Right lobe of liver (tissue), 4 donors: ENCODE data around the gene MED28.

Experiments
- POLR2A ChIP-seq: fragments of 450-650 bp; IDR thresholded peaks from one replicate; pipeline ENCODE4 v1.6.1; 2017; ENCODE audit warnings: antibody characterized with exemption, mild to moderate bottlenecking
- TF ChIP-seq, protein P1 (sequence below), 4 donors: fragments of 200-600 bp in 3 of 4; fragments of 450-650 bp in 1 of 4; IDR thresholded peaks; one replicate each; pipeline versions ENCODE4 v1.5.1 to v1.8.0; 2016 to 2022; ENCODE audit warnings: antibody characterized with exemption in 4 of 4, mild to moderate bottlenecking in 2 of 4
- donor health status: DM: no; HTN: no; CAD: no.
- donor health status: DM: no; HTN: no; CAD: no.
- donor health status: DM: no; HTN: yes; CAD: no.

DNA sequence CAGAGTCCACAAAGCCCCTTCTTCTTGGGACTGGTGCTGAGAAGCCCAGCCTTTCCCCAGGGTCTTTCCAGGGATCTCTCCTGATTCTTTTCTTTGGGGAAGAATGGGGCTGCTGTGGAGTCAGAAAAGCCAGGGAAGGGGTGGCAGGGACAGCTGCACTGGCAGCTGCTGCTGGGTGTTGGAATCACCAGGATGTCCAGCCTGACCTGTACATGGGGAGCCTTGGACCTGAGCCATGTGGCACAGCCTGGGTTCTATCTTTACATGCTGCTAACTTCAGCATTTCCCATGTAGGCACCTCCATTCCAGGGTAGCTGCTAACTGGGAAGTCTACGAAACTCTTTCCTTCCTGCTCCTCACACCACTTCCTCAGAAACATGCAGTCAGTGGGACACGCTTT is 36.0 kb downstream of the MED28 start:
- TF ChIP-seq, protein P1, sequence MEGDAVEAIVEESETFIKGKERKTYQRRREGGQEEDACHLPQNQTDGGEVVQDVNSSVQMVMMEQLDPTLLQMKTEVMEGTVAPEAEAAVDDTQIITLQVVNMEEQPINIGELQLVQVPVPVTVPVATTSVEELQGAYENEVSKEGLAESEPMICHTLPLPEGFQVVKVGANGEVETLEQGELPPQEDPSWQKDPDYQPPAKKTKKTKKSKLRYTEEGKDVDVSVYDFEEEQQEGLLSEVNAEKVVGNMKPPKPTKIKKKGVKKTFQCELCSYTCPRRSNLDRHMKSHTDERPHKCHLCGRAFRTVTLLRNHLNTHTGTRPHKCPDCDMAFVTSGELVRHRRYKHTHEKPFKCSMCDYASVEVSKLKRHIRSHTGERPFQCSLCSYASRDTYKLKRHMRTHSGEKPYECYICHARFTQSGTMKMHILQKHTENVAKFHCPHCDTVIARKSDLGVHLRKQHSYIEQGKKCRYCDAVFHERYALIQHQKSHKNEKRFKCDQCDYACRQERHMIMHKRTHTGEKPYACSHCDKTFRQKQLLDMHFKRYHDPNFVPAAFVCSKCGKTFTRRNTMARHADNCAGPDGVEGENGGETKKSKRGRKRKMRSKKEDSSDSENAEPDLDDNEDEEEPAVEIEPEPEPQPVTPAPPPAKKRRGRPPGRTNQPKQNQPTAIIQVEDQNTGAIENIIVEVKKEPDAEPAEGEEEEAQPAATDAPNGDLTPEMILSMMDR (IDR thresholded peaks at IDR 0.05): no peak
- TF ChIP-seq POLR2A: no peak
